ENCODE results near the gene BNIP5. TPM values are rescaled to one million over a fixed set of nuclear protein-coding genes. Genes with fewer than 3 reads are reported as not detected.

Gene BNIP5
- total and polyA plus RNA-seq, 2 donors from 2014 or later, result 0.44 TPM; not detected in 1

GRCh38 chr6:36330366-36330765 is 6.3 kb downstream of the BNIP5 start:
- FAIRE-seq (no peak), DNase-seq (no peak)
- intact Hi-C loops (cut with DNase I), result no loop called here
- Histone ChIP-seq H3K27me3 (ENCODE audit: control insufficient read depth, insufficient read depth, low read length) (no peaks in the 10 kb centered on the region), H3K27ac (ENCODE audit: low read depth in 2 of 2, low read length in 2 of 2) (no peak overlapping the region), H3K9ac (ENCODE audit: low read length in 3 of 3) (no peak overlapping the region), H3K4me1 (ENCODE audit: control insufficient read depth in 2 of 3, insufficient read depth in 2 of 3, low read depth in 1 of 3, low read length in 3 of 3) (no peaks in the 10 kb centered on the region), H3K36me3 (ENCODE audit: control insufficient read depth in 2 of 3, insufficient read depth in 3 of 3, low read length in 3 of 3) (no peaks in the 10 kb centered on the region), H3K9me3 (ENCODE audit: control insufficient read depth in 2 of 3, insufficient read depth in 1 of 3, low read length in 3 of 3) (no peaks in the 10 kb centered on the region), H3K4me3 (ENCODE audit: low read length in 3 of 3) (no peak overlapping the region)
- TF ChIP-seq CTCF (IDR thresholded peaks at IDR 0.05; ENCODE audit: borderline replicate concordance, extremely low read depth, insufficient read depth), result no peak

GRCh38 chr6:36329798-36330291 is 6.8 kb downstream of the BNIP5 start:
- FAIRE-seq (no peak), DNase-seq (peak in 4 of 5 donors; percentile 78 to 82 (median 79))
- TF ChIP-seq CTCF (IDR thresholded peaks at IDR 0.05; ENCODE audit: borderline replicate concordance, extremely low read depth, insufficient read depth), result no peak
- no peaks in the 10 kb centered on the region for H3K4me1 ChIP-seq (ENCODE audit: control insufficient read depth in 2 of 3, insufficient read depth in 2 of 3, low read depth in 1 of 3, low read length in 3 of 3)
- H3K27me3 ChIP-seq (ENCODE audit: control insufficient read depth, insufficient read depth, low read length), result no peaks in the 10 kb centered on the region
- no peaks in the 10 kb centered on the region for H3K9me3 ChIP-seq (ENCODE audit: control insufficient read depth in 2 of 3, insufficient read depth in 1 of 3, low read length in 3 of 3)
- no peak overlapping the region for H3K27ac ChIP-seq (ENCODE audit: low read depth in 2 of 2, low read length in 2 of 2)
- no peak overlapping the region for H3K9ac ChIP-seq (ENCODE audit: low read length in 3 of 3)
- intact Hi-C loops (cut with DNase I), result no loop called here
- no peak overlapping the region for H3K4me3 ChIP-seq (ENCODE audit: low read length in 3 of 3)
- H3K36me3 ChIP-seq (ENCODE audit: control insufficient read depth in 2 of 3, insufficient read depth in 3 of 3, low read length in 3 of 3), result no peaks in the 10 kb centered on the region

GRCh38 chr6:36328600-36328999 is 8.1 kb downstream of the BNIP5 start:
- no peaks in the 10 kb centered on the region for H3K4me1 ChIP-seq (ENCODE audit: control insufficient read depth in 2 of 3, insufficient read depth in 2 of 3, low read depth in 1 of 3, low read length in 3 of 3)
- no peak for DNase-seq
- no peaks in the 10 kb centered on the region for H3K9me3 ChIP-seq (ENCODE audit: control insufficient read depth in 2 of 3, insufficient read depth in 1 of 3, low read length in 3 of 3)
- FAIRE-seq, result no peak
- no peak overlapping the region for H3K9ac ChIP-seq (ENCODE audit: low read length in 3 of 3)
- no peak overlapping the region for H3K4me3 ChIP-seq (ENCODE audit: low read length in 3 of 3)
- H3K36me3 ChIP-seq (ENCODE audit: control insufficient read depth in 2 of 3, insufficient read depth in 3 of 3, low read length in 3 of 3), result no peaks in the 10 kb centered on the region
- H3K27ac ChIP-seq (ENCODE audit: low read depth in 2 of 2, low read length in 2 of 2), result no peak overlapping the region
- TF ChIP-seq CTCF (IDR thresholded peaks at IDR 0.05; ENCODE audit: borderline replicate concordance, extremely low read depth, insufficient read depth), result no peak
- no peaks in the 10 kb centered on the region for H3K27me3 ChIP-seq (ENCODE audit: control insufficient read depth, insufficient read depth, low read length)
- intact Hi-C loops (cut with DNase I), result no loop called here

GRCh38 chr6:36327919-36328236 is 8.8 kb downstream of the BNIP5 start:
- Histone ChIP-seq H3K27ac (ENCODE audit: low read depth in 2 of 2, low read length in 2 of 2) (no peak overlapping the region), H3K4me3 (ENCODE audit: low read length in 3 of 3) (no peak overlapping the region), H3K36me3 (ENCODE audit: control insufficient read depth in 2 of 3, insufficient read depth in 3 of 3, low read length in 3 of 3) (no peaks in the 10 kb centered on the region), H3K27me3 (ENCODE audit: control insufficient read depth, insufficient read depth, low read length) (no peaks in the 10 kb centered on the region), H3K9me3 (ENCODE audit: control insufficient read depth in 2 of 3, insufficient read depth in 1 of 3, low read length in 3 of 3) (no peaks in the 10 kb centered on the region), H3K4me1 (ENCODE audit: control insufficient read depth in 2 of 3, insufficient read depth in 2 of 3, low read depth in 1 of 3, low read length in 3 of 3) (no peaks in the 10 kb centered on the region), H3K9ac (ENCODE audit: low read length in 3 of 3) (no peak overlapping the region)
- DNase-seq (no peak), FAIRE-seq (no peak)
- TF ChIP-seq CTCF (IDR thresholded peaks at IDR 0.05; ENCODE audit: borderline replicate concordance, extremely low read depth, insufficient read depth), result no peak
- intact Hi-C loops (cut with DNase I), result no loop called here

Measured in kidney (tissue), 14 donors.